ENCODE results near the gene PDK3.

Gene PDK3

GRCh38 chrX:24563291-24564010 lies 98.4 kb downstream of the PDK3 start:
- DNase-seq: no peak

- no peak for DNase-seq
These were observed 101.2 kb downstream of the PDK3 start for GRCh38 chrX:24566240-24566639.

GRCh38 chrX:24567169-24567568 lies 102.1 kb downstream of the PDK3 start:
- DNase-seq: no peak

- DNase-seq: no peak
These were observed 109.7 kb downstream of the PDK3 start for GRCh38 chrX:24574743-24575142.

GRCh38 chrX:24575496-24575895 lies 110.4 kb downstream of the PDK3 start:
- DNase-seq: no peak

GRCh38 chrX:24577091-24577490 lies 112.0 kb downstream of the PDK3 start:
- DNase-seq: no peak

Measured in activated gamma-delta T cell treated with Interleukin-2 at 50 U/mL for 16 hours (primary cell).